HCT116 (cell line): ENCODE data around the gene FOXK1. TPM values are rescaled to one million over a fixed set of nuclear protein-coding genes. Genes with fewer than 3 reads are reported as not detected.

Experiments used
- ATAC-seq: fragments of 200-7000 bp; cut with Tn5 transposase; 2 replicates; pipeline ENCODE4 v1.9.1; 2020; ENCODE audit warnings: mild to moderate bottlenecking, moderate library complexity
- BruUV-seq: library from RNA; stranded (reverse); fragments of 400-500 nt; replicated peaks from 2 replicates; lab custom pipeline; 2021; lab: Mats Ljungman, UMichigan
- CTCF ChIA-PET: fragments of 300-600 bp; sonication (Branson Sonifier 250); formaldehyde crosslinking; loops from one replicate; lab custom pipeline; 2021; ENCODE audit warnings: antibody characterized with exemption; lab: Charles Lee
- POLR2A ChIA-PET: fragments of 300-600, 350-600 bp; sonication (Branson Sonifier 250); formaldehyde crosslinking; loops from one replicate; lab custom pipeline; 2021; ENCODE audit warnings: antibody characterized with exemption; lab: Charles Lee
- RAD21 ChIA-PET, 2 experiments: fragments of 300-600 bp; sonication (Branson Sonifier 250); formaldehyde crosslinking; loops; one replicate each; lab custom pipeline; 2023; ENCODE audit warnings: low total read pairs in 2 of 2; ENCODE audit not compliant: uncharacterized antibody in 2 of 2, unreplicated experiment in 2 of 2, low non-redundant PET in 1 of 2; lab: Charles Lee
- DNase-seq: peaks from one replicate; pipeline ENCODE4 v3.0.0-alpha.2; 2010; ENCODE audit warnings: low read depth, low spot score
- H2AFZ ChIP-seq: fragments of 200-600 bp; shearing (Covaris generic), sonication (generic); 2 replicates; pipeline ENCODE4 v1.6.1; 2017; ENCODE audit warnings: low read depth, mixed run types, mixed read lengths, antibody characterized with exemption, low read length; ENCODE audit not compliant: poor library complexity, severe bottlenecking
- H3K27ac ChIP-seq: 2 replicates; pipeline ENCODE4 v1.5.1; 2012; ENCODE audit warnings: low read depth, low read length
- H3K27me3 ChIP-seq: fragments of 200-600 bp; sonication (generic); 2 replicates; pipeline ENCODE4 v1.6.1; 2016; ENCODE audit warnings: mixed run types, low read length, mixed read lengths; ENCODE audit not compliant: insufficient read depth
- H3K36me3 ChIP-seq, 2 experiments: fragments of 200-500 bp in 1 of 2; fragments of 200-600 bp in 1 of 2; sonication (Bioruptor generic) in 1 of 2; sonication (generic) in 1 of 2; 2 replicates each; pipeline versions ENCODE4 v1.5.1 to v1.6.1; 2014 to 2016; ENCODE audit warnings: low read length in 2 of 2, inconsistent platforms in 1 of 2, mixed read lengths in 1 of 2, mixed run types in 1 of 2; ENCODE audit not compliant: insufficient read depth in 2 of 2, control insufficient read depth in 1 of 2
- H3K4me1 ChIP-seq, 2 experiments: fragments of 200-600 bp in 1 of 2; sonication (generic) in 1 of 2; 2 replicates each; pipeline versions ENCODE4 v1.5.1 to v1.6.1; 2012 to 2017; ENCODE audit warnings: low read length in 2 of 2, inconsistent platforms in 1 of 2, mild to moderate bottlenecking in 1 of 2, mixed read lengths in 1 of 2, mixed run types in 1 of 2, moderate library complexity in 1 of 2; ENCODE audit not compliant: insufficient read depth in 2 of 2, control insufficient read depth in 1 of 2
- H3K4me2 ChIP-seq: fragments of 200-600 bp; sonication (generic); 2 replicates; pipeline ENCODE4 v1.6.1; 2017; ENCODE audit warnings: mixed run types, low read length, mixed read lengths
- H3K4me3 ChIP-seq, 2 experiments: fragments of 200-600 bp in 1 of 2; sonication (generic) in 1 of 2; replicated peaks in 1 of 2; 2 replicates each; pipeline ENCODE4 v1.5.1; 2011 to 2016; ENCODE audit warnings: low read length in 2 of 2, control low read depth in 1 of 2, low read depth in 1 of 2, mild to moderate bottlenecking in 1 of 2, mixed read lengths in 1 of 2, mixed run types in 1 of 2
- H3K79me2 ChIP-seq: fragments of 200-600 bp; sonication (generic); 2 replicates; pipeline ENCODE4 v1.6.1; 2017; ENCODE audit warnings: mild to moderate bottlenecking, mixed run types, low read length, moderate library complexity, mixed read lengths; ENCODE audit not compliant: insufficient read depth
- H3K9ac ChIP-seq: fragments of 200-600 bp; sonication (generic); 2 replicates; pipeline ENCODE4 v1.6.1; 2016; ENCODE audit warnings: low read length, mixed read lengths
- H3K9me2 ChIP-seq: fragments of 200-600 bp; sonication (generic), shearing (Covaris generic); 2 replicates; pipeline ENCODE4 v1.6.1; 2017; ENCODE audit warnings: mixed run types, mild to moderate bottlenecking, moderate library complexity; ENCODE audit not compliant: insufficient read depth
- H3K9me3 ChIP-seq, 2 experiments: fragments of 200-500 bp in 1 of 2; fragments of 200-600 bp in 1 of 2; sonication (Bioruptor generic) in 1 of 2; sonication (generic) in 1 of 2; 2 replicates each; pipeline ENCODE4 v1.6.1; 2014 to 2017; ENCODE audit warnings: low read length in 2 of 2, mixed read lengths in 2 of 2, inconsistent platforms in 1 of 2, low read depth in 1 of 2, mild to moderate bottlenecking in 1 of 2, mixed run types in 1 of 2, moderate library complexity in 1 of 2; ENCODE audit not compliant: control insufficient read depth in 1 of 2, insufficient read depth in 1 of 2
- H4K20me1 ChIP-seq: fragments of 200-600 bp; sonication (generic), shearing (Covaris generic); 2 replicates; pipeline ENCODE4 v1.6.1; 2017; ENCODE audit warnings: mixed run types, mild to moderate bottlenecking, moderate library complexity; ENCODE audit not compliant: insufficient read depth
- ATF3 ChIP-seq: IDR thresholded peaks from 2 replicates; pipeline ENCODE4 v1.6.1; 2012
- REST ChIP-seq: IDR thresholded peaks from 2 replicates; pipeline ENCODE4 v1.6.1; 2012; ENCODE audit warnings: low read depth
- intact Hi-C: fragments of 100-400 bp; cut with micrococcal nuclease; formaldehyde crosslinking; loops from 2 replicates; pipeline ENCODE4 v1.10.0; 2022
- total RNA-seq: library from RNA; stranded (reverse); gene quantifications from one replicate; pipeline ENCODE4 v1.2.1, GENCODE V29; 2021; ENCODE audit not compliant: unreplicated experiment

The FOXK1 gene
- total RNA-seq, 1 experiment from 2014 or later, result 60.5 TPM

GRCh38 chr7:4775848-4776623 lies 93.9 kb downstream of the FOXK1 start:
- Histone ChIP-seq H3K9me2 (no peaks in the 10 kb centered on the region), H3K27ac (peak overlapping the region; percentile 63), H3K4me2 (peak overlapping the region; percentile 88), H2AFZ (no peak overlapping the region), H3K9me3 (no peaks in the 10 kb centered on the region), H3K4me3 (peak overlapping the region; percentile 97 to 100), H4K20me1 (no peaks in the 10 kb centered on the region)
- ATAC-seq (peak; percentile 15; the same call in 1 of the 2 replicates), DNase-seq (no peak)
- RAD21 ChIA-PET, result interaction anchor here (0.6 to 0.7 kb wide), 2 partner anchors 49 to 108 kb away, joined by 3 to 5 read pairs; no protein-coding TSS in a partner anchor
- intact Hi-C loops, result no loop called here
- no peak; the same call in 1 of the 2 replicates for TF ChIP-seq ATF3
- no peak for TF ChIP-seq REST
- TF ChIP-seq, all 23 proteins: peak for 0
- peaks cover 5 to 16% of the 10 kb centered on the region in 2 experiments; a peak in 3 of 4 replicates for H3K4me1 ChIP-seq
- H3K9ac ChIP-seq, result peak overlapping the region; percentile 89
- TSS peak; percentile 68 for BruUV-seq
- peaks cover 27% of the 10 kb centered on the region for H3K79me2 ChIP-seq
- CTCF ChIA-PET, result interaction anchor here (1.0 to 1.3 kb wide), 3 partner anchors 16 to 54 kb away, joined by 3 to 4 read pairs (median 4); no protein-coding TSS in a partner anchor
- POLR2A ChIA-PET, result interaction anchor here (0.6 kb wide), 1 partner anchor 91 kb away, joined by 3 read pairs; no protein-coding TSS in a partner anchor
- H3K27me3 ChIP-seq, result no peaks in the 10 kb centered on the region
- H3K36me3 ChIP-seq, result peaks cover 0 to 2% of the 10 kb centered on the region in 2 experiments; a peak in 1 of 4 replicates
